Superior temporal gyrus (tissue), 1 donor: Measurements from ENCODE around the gene STT3A.
"Not testable (repeated sequence)": the region's sequence is repeated elsewhere in the genome, so short reads cannot be mapped to it uniquely, and the experiment has no call there.

Source experiments
- DNase-seq: peaks from one replicate; pipeline ENCODE4 v3.0.0-alpha.2; 2016; ENCODE audit errors: extremely low spot score

The STT3A gene

DNA sequence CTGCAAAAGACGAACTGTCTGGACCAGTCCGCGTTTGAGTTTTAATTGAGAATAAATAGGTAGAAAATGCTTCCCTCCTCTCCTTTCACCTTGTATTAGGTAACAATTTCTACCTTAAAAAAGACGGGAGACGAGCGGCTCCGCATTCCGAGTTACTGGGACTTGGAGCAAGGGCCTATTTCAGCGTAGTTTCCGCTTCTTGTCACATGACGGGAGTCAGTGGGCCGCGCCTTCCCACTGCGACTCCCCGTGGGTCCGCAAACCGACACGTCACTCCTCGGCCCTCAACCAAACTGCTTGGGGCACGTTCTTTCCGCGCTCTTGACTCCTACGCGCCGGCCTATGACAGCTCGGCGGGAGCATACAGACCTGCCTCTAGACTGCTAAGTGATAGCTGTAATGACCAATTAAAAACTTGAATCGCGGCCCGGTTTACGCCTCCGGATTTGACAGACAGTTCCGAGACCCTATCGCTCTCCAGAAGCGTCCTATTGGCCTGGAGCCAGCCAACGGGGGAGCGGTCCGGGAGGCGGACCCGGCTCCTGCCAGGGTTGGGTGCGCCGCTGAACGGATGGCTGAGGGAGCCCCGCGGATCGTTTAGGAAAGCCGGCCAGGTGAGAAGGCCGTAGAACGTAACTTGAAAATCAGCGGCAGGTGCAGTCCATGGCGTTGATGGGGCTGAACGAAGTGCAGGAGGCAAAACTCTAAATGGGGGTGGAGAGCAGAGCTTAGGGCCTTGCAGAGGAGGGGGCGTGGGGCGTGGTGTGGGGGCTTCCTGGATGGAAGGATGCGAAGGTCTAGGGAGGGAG lies at the start of gene STT3A:
STT3A (plus strand) TSS at position 548 of the 809 bp plus-strand sequence. CDS start 3,064 bp downstream, outside the sequence.
- peak; percentile 100 for DNase-seq

GRCh38 chr11:125550780-125551179 lies 41.9 kb upstream of the STT3A start:
- DNase-seq, result no peak

GRCh38 chr11:125551835-125552342 lies 40.8 kb upstream of the STT3A start:
- no peak for DNase-seq

DNA sequence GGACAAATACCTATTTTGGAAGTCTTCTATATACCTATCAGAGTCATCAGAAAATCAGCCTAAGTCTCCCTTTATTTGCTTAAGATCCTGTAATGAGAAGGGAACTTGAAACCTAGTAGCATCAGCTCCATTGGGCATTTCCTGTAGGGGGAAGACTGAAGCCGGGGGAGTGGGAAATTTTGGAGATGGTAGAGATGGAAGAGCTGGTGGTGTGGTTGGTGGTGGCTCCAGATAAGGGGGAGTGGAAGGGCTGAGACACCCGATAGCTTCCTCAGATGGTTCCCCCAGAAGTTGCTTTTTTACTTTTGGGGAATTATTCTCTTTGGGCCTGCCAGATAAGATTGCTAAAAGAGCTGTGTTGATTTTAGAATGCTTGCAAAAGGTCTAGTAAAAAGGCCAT lies 39.7 kb upstream of the STT3A start:
- DNase-seq, result no peak

DNA sequence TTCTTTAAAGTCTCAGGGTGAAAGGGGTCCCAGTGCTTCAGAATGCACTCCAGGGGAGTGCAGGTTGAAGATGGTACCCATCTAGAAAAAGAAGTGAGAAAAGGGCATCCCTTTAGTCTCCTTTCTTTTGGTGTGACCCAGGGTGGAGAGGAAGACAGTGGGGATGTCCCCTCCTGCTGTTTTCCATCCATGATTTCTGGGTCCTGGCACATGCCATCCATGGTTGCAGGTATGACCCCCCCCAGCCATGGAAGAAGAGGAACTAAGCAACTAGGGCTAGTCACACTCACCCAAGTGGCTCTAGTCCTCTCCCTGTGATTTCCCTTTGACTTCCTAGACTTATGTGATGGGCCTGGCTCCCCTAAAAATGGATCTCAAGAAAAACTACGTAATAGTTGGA lies 39.3 kb upstream of the STT3A start:
- no peak for DNase-seq

GRCh38 chr11:125554038-125554437 lies 38.6 kb upstream of the STT3A start:
- no peak for DNase-seq

DNA sequence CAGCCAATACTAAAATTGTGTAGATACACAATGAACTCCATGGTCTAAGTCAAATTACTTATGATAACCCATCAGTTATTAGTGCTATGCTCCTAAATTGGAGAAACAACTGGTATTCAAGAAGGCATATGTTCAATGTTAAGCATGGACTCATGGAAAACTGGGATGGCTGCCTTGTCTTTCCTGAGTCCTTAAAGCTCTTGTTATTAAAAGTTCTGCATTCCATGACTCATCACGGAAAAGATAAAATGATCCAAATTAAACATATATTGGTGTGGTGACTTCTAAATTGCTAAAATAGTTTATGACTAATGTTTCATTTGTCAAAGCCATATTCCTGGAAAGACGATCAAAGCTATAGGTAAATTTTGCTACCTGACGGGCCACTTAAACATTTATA lies 32.8 kb upstream of the STT3A start:
- no peak for DNase-seq

- DNase-seq, result no peak
Observed at GRCh38 chr11:125561924-125562323, 30.7 kb upstream of the STT3A start.

DNA sequence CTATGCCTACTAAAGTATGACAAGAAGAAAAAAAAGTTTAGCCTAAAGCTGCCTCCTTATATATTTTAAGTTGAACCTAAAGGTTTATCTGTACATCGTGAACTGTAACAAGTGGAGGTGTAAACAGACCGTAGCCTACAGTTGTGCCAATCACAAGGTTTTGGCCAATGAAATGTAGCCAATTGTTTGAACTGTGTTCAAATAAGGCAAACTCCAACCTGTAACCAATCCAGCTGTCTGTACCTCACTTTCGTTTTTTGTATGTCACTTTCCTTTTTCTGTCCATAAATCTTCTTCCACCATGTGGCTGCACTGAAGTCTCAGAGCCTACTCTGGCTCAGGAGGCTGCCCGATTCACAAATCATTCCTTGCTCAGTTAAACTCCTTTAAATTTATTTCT lies 30.2 kb upstream of the STT3A start:
- DNase-seq, result no peak

GRCh38 chr11:125564357-125564756 lies 28.3 kb upstream of the STT3A start:
- DNase-seq, result no peak

DNA sequence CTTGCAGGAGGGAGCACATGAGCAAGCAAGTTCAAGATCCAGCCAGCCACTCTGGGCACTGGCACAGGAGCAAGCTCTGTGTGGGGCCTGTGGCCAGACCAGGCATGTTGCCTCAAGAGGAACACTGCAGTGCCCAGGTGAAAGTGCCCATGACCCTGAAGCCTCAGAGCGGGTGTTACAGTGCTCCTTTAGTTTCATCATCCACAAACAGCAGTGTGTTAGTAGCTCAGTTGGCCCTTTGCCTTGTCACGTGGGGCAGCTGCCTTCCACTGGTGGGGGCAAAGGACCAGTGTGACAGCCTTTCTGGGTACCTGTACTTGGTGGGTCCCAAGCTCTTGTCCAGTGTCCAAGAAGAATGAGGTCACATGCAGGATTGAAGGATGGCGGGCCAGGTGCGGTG lies 26.4 kb upstream of the STT3A start:
- DNase-seq, result no peak

- DNase-seq, result peak; percentile 91
Observed at GRCh38 chr11:125568970-125569914, 23.4 kb upstream of the STT3A start, which contains the start of gene EI24. TSS of gene EI24 (plus strand) at chr11:125569477. CDS start at chr11:125572528, 3,051 bp downstream.

- DNase-seq, result no peak
Observed at GRCh38 chr11:125569915-125570621, 22.6 kb upstream of the STT3A start.

- DNase-seq, result no peak
Observed at GRCh38 chr11:125570952-125571351, 21.7 kb upstream of the STT3A start.

GRCh38 chr11:125572916-125573315 lies 19.7 kb upstream of the STT3A start:
- no peak for DNase-seq

GRCh38 chr11:125577181-125577580 lies 15.5 kb upstream of the STT3A start:
- DNase-seq, result not testable (repeated sequence)

DNA sequence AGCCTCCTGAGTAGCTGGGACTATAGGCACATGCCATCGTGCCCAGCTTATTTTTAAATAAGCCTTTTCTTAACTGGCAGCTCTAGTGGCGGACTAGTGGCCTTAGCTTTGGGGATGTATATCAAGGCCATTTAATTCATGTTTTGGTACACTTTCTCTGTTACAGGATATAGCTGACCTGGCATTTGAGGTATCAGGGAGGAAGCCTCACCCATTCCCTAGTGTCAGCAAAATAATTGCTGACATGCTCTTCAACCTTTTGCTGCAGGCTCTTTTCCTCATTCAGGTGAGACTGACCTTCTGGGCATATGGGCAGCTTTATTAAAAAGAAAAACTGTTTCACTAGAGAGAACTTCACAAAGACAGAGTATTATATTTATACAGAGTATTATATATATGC lies 13.9 kb upstream of the STT3A start:
- no peak for DNase-seq

GRCh38 chr11:125579811-125580210 lies 12.8 kb upstream of the STT3A start:
- no peak for DNase-seq

DNA sequence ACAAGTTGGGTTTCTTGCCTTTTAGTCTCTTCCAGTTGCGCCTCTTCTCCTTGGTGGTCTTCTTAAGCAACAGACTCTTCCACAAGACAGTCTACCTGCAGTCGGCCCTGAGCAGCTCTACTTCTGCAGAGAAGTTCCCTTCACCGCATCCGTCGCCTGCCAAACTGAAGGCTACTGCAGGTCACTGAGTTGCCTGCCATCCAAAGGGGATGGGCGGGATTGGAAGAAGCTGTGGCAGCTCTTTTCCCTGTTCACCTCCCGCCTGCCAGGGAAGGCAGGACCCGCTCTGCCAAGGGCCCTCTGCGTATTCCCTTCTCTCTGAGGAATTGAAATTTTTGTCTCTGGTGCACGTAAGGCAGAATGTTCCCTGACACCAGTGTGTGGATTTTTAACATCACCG lies 9.2 kb upstream of the STT3A start:
- no peak for DNase-seq

- no peak for DNase-seq
Observed at GRCh38 chr11:125585487-125585886, 7.2 kb upstream of the STT3A start.

DNA sequence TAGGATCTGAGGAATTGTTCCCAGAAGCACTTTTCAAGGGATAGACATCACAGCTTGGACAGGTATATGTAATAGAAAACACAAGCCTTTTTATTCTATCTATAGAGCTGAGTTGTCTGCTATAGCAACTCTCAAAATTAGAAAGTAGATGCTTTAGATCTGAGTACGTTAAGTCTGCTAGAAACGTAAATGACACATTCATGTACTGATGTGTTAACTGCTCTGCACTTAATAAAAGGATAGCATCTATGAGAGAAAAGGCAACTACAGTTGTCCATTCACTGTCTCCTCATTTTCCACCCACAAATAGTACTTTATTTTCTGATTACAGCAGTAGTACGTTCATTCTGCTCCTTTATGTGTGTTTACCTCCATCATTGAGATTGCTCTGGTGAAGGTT lies 6.0 kb upstream of the STT3A start:
- DNase-seq, result no peak

DNA sequence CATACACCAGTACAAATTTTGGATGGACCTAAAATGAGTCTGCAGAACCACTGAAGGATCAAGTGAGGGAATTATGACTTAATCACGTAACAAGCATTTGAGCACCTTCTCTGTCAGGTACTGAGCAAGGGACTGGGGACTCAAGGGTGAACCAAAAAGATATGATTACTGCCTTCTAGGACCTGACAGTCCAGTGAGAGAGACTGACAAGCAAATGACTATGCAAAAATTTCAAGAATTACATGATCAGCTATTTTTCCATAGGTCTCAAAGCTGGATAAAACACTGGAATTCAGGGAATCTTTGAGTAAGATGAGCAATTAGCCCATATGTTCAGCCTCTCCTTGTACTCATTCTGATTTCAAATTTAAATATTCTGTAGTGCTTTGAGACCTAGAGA lies 5.2 kb upstream of the STT3A start:
- DNase-seq, result no peak
